A204.1 (cell line): Measurements from ENCODE around the gene RUNX2.

Experiments
- FAIRE-seq: peaks from 2 replicates; lab custom pipeline; 2012; peaks lifted over from hg19 to GRCh38; lab: Jason Lieb, UNC

RUNX2 gene

DNA sequence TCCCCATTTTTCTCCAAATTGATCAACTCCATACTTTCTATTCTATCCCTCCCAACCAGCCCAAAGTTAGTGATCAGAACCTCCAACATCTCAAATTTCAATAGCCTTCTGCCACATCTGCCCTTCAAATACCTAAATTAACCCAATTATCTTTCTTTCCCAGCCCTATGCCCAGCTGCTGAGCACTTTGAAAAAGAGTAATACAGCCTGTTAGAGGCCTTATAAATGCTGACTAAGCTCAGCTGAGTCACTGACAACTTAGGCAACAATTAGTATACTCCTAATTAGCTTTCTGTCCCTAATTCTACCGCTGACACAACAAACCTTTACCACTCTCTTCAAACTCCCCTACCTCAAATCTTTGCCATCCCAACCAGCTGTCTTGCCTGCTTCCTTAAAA, 23.5 kb downstream of the RUNX2 start:
- FAIRE-seq, result no peak

DNA sequence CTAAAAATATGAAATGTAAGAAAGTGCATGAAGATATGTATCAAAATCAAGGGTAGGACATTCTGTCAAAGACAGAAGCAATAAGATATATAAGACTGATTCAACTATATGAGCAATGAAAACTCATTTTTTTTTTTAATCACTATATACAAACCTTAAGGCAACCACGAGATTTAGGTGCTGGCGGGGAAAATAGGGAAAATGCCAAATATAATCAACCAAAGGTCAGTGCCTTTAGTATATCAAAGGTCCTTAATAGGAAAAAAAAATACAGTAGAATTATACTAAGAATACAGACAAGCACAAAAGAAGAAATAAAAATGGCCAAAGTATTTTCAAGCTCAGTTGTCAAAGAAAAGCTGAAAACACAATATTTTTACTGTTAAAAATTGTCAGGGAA, 25.5 kb downstream of the RUNX2 start:
- no peak for FAIRE-seq

DNA sequence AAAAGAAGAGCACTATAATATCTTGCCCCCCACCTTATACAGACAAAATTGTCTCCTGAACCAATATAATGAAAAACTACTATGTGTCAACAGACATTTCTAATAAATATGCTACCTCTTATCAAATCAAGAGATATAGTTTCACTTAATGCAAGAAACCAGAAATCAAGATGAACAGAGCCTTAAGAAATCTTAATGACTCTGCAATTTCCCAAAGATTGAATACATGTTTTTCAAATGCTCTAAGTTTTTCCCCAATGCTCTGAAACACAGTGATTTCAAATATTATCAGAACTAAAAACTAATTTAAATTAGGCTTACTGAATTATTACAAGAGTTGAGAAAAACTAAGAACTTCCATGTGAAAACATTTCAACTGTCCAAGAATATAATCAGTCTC, 36.3 kb downstream of the RUNX2 start:
- FAIRE-seq, result no peak

- no peak for FAIRE-seq
These were observed 36.9 kb downstream of the RUNX2 start for GRCh38 chr6:45365036-45365435.

DNA sequence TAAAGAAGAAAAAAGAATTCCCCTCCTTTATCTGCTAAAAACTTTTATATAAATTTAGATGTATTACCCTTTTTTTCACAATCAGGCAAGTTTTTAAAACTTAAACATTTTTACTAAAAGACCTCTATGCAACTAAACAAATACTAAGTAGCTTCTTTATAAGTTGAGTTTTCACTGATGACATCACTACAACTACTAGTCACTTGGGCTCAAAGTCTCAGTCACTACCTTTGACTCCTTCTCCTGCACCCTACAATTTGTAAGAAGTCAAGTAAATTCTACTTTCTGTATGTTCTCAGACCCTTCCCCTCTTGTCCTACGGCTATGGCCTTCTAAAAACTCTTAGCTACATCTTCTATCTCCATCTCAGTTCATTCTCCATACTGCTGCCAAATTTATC, 38.4 kb downstream of the RUNX2 start:
- no peak for FAIRE-seq

DNA sequence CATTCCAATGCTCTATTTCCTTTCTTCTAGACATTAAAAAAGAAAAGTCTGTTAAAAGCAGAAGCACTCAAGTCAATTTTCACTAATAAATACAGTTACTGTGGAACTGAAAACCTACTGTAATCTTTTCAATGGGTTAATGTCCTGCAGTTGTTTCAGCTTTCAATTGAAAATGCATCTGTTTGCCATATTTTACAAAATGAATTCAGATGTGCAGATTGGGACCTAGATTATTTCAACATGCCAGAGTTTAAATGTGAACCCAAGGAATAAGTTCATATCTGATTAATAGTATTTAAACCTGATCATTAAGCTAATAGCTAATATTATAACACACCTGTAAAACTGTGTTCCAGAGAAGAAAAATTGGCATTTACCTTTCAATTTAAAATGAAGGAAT, 39.9 kb downstream of the RUNX2 start:
- no peak for FAIRE-seq

DNA sequence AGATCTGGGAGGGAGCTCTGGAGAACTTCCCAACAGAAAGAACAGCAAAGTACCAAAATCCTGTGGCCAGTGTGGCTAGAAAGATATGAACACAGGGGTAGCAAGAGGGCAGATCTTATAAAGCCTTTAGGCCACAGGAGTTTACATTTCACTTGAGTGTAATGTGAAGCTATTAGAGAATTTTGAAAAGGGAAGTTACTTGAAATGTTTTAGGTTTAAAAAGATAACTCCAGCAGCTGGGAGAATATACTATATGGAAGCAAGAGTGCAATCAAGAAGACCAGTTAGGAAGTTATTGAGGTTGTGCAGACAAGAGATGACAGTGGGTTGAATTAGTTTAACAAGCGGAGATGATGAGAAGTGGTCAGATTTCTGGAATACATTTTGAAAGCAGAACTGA, 41.7 kb downstream of the RUNX2 start:
- FAIRE-seq, result no peak

DNA sequence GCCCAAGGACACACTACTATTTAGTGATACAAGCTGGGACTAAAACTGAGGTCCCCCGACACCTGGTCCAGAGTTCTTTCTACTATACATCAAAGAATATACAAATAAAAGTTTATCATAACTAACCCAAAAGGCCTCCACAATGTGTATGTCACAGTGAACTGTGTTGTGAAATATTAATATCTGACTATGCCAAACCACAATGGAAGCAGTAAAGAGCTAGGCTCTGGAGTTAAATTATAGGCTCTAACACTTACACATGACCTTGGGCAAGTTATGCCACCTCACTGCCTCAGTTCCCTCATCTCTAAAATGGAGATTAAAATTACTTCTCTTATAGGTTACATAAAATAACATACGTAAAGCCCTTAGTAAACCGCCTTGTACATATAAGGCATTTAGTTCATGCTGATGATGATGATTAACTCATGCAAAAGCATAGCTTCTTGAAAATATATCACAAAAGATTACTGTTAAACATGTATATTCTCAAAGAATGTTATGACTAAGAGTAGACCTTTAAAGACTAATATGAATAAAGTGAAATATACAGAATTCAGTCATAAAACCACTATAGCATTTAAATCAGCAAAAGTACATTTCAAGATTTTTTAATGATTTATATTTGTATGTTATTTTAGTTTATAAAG, 43.9 kb downstream of the RUNX2 start:
- FAIRE-seq, result peak; percentile 57

DNA sequence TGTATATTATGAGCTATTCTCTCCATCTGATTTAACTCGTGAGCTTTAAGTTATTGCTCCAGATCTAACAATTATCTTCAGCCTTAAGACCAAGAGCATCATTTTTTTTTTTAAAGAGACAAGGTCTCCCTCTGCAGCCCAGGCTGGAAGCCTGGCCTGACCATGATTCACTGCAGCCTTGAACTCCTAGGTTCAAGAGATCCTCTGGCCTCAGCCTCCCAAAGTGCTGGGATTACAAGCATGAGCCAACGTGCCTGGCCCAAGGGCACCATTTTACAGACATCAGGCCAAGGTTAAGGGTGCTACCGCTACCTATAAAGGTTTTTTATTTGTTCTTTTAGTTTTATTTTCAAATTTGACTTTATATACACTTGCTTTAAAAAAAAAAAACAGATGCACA, 47.3 kb downstream of the RUNX2 start:
- FAIRE-seq, result no peak

- FAIRE-seq, result no peak
These were observed 48.3 kb downstream of the RUNX2 start for GRCh38 chr6:45376310-45377042.

GRCh38 chr6:45377043-45377553, 49.0 kb downstream of the RUNX2 start:
- no peak for FAIRE-seq

DNA sequence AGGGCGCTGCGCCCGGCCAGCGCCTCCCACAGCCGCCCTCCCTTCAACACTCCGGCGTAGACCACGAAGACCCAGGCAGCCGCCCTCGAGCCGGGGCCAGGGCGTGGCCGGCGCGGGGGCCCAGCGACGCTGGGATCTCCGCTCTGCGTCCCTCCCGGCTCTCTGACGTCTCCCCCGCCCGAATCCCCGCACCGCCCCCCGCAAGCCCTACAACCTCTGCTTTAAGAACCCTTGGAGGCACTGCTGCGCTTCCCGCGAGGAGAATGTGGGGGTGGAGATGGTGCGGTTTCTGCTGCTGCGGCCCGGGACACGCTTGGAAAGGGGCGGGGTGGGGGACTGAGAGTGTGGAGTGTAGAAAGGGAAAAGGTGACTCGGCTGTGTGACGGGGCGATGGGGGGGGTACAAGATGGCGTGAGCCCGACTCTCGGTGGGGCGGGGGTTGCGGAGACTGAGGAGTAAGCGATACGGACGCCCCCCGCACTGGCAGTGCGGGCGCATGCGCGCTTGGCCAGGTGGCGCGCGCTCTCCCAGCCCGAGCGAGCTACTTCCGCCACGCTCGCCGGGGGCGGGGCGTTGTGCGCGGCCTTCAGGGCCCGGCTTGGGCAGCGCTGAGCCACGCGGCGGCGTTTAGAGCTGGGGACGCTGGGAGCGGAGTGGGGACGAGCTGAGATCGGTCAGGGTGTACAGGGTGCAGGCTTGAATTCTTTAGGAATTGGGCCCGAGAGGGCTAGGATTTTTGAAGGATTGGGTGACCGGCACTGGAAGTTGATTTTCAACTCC, 49.6 kb downstream of the RUNX2 start, which contains the start of gene SUPT3H:
SUPT3H (minus strand) TSS at position 381 of the 780 bp plus-strand sequence.
- FAIRE-seq, result no peak

DNA sequence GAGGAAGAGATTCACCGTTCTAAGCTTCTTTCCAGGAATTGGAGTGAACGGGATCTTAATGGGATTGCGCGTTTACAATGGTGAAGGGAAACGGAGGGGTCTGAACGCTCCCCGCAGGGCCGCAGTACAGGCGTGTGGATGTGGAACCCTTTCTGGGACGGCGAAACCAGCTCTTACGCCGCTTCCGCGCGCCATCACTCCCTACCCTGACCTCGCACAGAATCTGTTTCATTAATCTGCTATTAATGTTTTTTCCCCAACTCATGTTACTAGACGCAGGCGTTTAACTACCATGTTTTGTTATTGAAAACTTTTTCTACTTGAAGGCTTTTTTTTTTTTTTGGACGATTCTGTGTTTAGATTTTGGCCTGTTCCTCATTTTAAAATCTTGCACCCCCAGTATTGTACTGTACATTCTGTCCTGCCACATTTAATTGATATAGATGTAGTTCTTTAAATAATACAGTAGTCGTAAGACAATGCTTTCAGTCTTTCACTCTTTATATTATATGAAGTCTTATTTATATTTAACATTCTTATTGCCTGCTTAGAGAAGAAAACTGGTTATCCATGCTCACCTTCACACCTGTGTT, 50.3 kb downstream of the RUNX2 start:
- FAIRE-seq, result no peak

DNA sequence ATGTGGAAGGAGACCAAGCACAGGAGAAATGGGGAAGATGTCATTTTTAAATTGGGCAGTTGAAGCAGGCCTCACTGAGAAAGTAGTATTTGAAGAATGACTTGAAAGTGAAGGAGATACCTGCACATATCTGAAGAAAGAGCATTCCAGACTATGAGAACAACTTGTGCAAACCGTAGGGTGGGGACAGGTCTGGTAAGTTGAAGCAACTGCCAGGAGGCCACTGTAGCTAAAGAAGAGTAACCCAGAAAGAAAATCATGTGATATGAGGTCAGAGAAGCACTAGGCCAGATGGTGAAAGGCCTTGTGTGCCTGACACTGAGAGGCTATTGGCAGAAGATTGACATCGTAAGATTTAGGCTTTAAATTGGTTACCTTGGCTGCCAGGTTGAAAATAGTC, 54.3 kb downstream of the RUNX2 start:
- FAIRE-seq, result no peak

DNA sequence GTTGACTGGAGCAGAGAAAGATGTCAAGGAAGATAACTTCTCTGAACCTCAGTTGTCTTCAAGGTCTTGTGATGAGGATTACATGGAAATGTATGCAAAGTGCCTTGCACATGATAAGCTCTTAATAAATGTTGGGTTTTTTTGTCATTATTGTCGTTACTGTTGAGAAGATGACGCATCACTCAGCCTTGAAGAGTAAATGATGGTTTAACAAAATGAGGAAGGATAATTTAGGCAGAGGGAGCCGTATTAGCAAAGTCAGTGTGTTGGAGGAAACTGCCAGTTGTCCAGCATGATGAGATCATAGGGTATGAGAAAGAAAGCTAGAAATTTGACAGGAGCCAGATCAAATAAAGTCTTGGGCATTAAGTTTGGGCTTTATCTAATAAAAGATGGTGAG, 58.4 kb downstream of the RUNX2 start:
- no peak for FAIRE-seq

DNA sequence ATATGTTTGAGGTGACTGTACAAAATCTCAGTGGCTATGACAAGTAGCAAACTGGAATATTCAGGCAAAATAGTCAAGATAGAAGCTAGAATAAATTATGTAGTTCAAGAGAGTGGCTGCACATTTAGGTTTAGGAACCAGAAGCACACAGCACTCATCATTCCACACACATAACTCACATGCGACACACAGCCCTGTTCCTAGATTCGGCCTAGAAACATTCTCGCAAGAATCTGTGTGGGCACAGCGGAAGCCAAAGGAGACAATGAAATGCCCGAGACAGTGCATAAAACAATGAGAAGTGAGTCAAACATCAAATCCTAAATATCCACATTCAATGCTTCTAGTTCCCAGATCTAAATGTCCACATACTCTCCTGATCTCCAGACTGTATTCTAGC, 59.1 kb downstream of the RUNX2 start:
- no peak for FAIRE-seq

GRCh38 chr6:45388328-45388727, 60.2 kb downstream of the RUNX2 start:
- no peak for FAIRE-seq

DNA sequence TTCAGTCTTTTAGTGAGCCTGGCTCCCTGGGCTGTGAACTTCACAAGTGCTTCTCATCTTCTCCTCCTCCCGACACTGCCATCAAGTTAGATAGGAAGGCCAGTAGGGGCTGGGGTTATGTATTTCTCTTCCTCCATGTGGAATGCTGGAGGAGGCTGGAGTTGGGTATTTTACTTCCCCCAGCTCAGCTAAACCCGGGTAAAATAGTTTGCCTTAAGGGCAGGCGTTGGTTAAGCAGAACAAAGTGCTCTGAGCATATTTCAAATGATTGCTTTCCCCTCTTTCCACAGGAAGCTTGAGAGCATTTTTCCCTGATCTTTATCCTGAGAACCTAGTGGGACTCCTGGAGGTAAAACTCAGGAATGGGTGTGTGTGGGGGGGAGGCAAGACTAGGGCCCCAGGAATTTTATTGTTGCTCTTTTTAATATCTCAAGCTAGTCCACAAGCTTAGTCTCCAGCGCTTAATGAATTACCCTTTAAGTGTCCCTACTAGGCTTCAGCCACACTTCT, 66.5 kb downstream of the RUNX2 start:
- FAIRE-seq, result no peak

- no peak for FAIRE-seq
These were observed 70.1 kb downstream of the RUNX2 start for GRCh38 chr6:45398075-45398813.

- no peak for FAIRE-seq
These were observed 71.9 kb downstream of the RUNX2 start for GRCh38 chr6:45400021-45400420.

- FAIRE-seq, result no peak
These were observed 83.8 kb downstream of the RUNX2 start for GRCh38 chr6:45411959-45412358.

GRCh38 chr6:45415315-45415714, 87.2 kb downstream of the RUNX2 start:
- FAIRE-seq, result no peak
